GM12875 (cell line): Measurements from ENCODE around the gene BNC2.
"Not testable (repeated sequence)": the region's sequence is repeated elsewhere in the genome, so short reads cannot be mapped to it uniquely, and the experiment has no call there.

Experiments
- H3K4me3 ChIP-seq: one replicate; pipeline ENCODE4 v1.5.1; 2011; ENCODE audit warnings: low read depth, low read length, control low read depth
- CTCF ChIP-seq: IDR thresholded peaks from 2 replicates; pipeline ENCODE4 v1.5.1; 2011; ENCODE audit warnings: low read depth, mild to moderate bottlenecking, control low read depth, inconsistent platforms, low read length, moderate library complexity, borderline replicate concordance; ENCODE audit not compliant: insufficient read depth

The BNC2 gene

GRCh38 chr9:16544842-16545241 is 325.6 kb downstream of the BNC2 start:
- TF ChIP-seq CTCF: no peak
- H3K4me3 ChIP-seq: no peak overlapping the region

GRCh38 chr9:16543686-16544085 is 326.8 kb downstream of the BNC2 start:
- no peak for TF ChIP-seq CTCF
- H3K4me3 ChIP-seq: no peak overlapping the region

- no peak for TF ChIP-seq CTCF
Observed at GRCh38 chr9:16543225-16543624, 327.2 kb downstream of the BNC2 start.

GRCh38 chr9:16542290-16542689 is 328.2 kb downstream of the BNC2 start:
- TF ChIP-seq CTCF: no peak
- H3K4me3 ChIP-seq: no peak overlapping the region

More at GRCh38 chr9:16543225-16543624, 327.2 kb downstream of the BNC2 start:
- no peak overlapping the region for H3K4me3 ChIP-seq

GRCh38 chr9:16540743-16541613 is 329.5 kb downstream of the BNC2 start:
- TF ChIP-seq CTCF: no peak
- H3K4me3 ChIP-seq: no peak overlapping the region

GRCh38 chr9:16539626-16540025 is 330.8 kb downstream of the BNC2 start:
- not testable (repeated sequence) for H3K4me3 ChIP-seq

- TF ChIP-seq CTCF: no peak
- no peak overlapping the region for H3K4me3 ChIP-seq
Observed at GRCh38 chr9:16535555-16535954, 334.9 kb downstream of the BNC2 start.
